Heart right ventricle (tissue), 16 donors: ENCODE data around the gene PLAAT3. TPM values are rescaled to one million over a fixed set of nuclear protein-coding genes. Genes with fewer than 3 reads are reported as not detected.
"Not testable (repeated sequence)": the region's sequence is repeated elsewhere in the genome, so short reads cannot be mapped to it uniquely, and the experiment has no call there.

ENCODE experiments used
- ATAC-seq, 8 donors: fragments of 200-7000 bp; cut with Tn5 transposase; one replicate each; pipeline ENCODE4 v1.9.1; 2020; ENCODE audit warnings: mild to moderate bottlenecking in 8 of 8, moderate library complexity in 8 of 8, moderate number of reproducible peaks in 1 of 8
- DNase-seq, 2 donors: peaks; one replicate each; pipeline ENCODE4 v3.0.0-alpha.2; 2020
- H3K27ac ChIP-seq, 10 donors: fragments of 200-600 bp; sonication (generic) in 2 of 10; one replicate each; pipeline versions ENCODE4 v1.5.0 to v1.8.0; 2020 to 2022; ENCODE audit warnings: mild to moderate bottlenecking in 3 of 10
- H3K27me3 ChIP-seq, 7 donors: fragments of 200-600 bp; one replicate each; pipeline ENCODE4 v1.8.0; 2021 to 2022; ENCODE audit warnings: mild to moderate bottlenecking in 2 of 7
- H3K36me3 ChIP-seq, 9 donors: fragments of 200-600 bp; sonication (generic) in 1 of 9; one replicate each; pipeline versions ENCODE4 v1.5.0 to v1.8.0; 2020 to 2022; ENCODE audit warnings: mild to moderate bottlenecking in 2 of 9
- H3K4me1 ChIP-seq, 9 donors: fragments of 200-600 bp; sonication (generic) in 1 of 9; one replicate each; pipeline versions ENCODE4 v1.5.0 to v1.8.0; 2020 to 2022; ENCODE audit warnings: mild to moderate bottlenecking in 4 of 9
- H3K4me3 ChIP-seq, 10 donors: fragments of 200-600 bp; sonication (generic) in 2 of 10; one replicate each; pipeline versions ENCODE4 v1.5.0 to v1.8.0; 2020 to 2022; ENCODE audit warnings: mild to moderate bottlenecking in 7 of 10, moderate library complexity in 2 of 10
- H3K9me3 ChIP-seq, 11 donors: fragments of 200-600 bp in 10 of 11; sonication (generic) in 2 of 11; one replicate each; pipeline versions ENCODE4 v1.5.0 to v1.8.0; 2013 to 2022; ENCODE audit warnings: mild to moderate bottlenecking in 2 of 11, control low read depth in 1 of 11, moderate library complexity in 1 of 11
- CTCF ChIP-seq, 9 donors: fragments of 200-600 bp; sonication (generic) in 2 of 9; IDR thresholded peaks; one replicate each; pipeline versions ENCODE4 v1.5.0 to v1.8.0; 2021 to 2022; ENCODE audit warnings: antibody characterized with exemption in 9 of 9, mild to moderate bottlenecking in 5 of 9, moderate library complexity in 1 of 9
- WGBS, 2 donors: extraction: QIAGEN DNeasy Blood & Tissue Kit; methylation state at CpG; one replicate each; pipeline ENCODE4 v1.1.7; 2013; ENCODE audit warnings: inconsistent platforms in 1 of 2; 5-methylcytosine and 5-hydroxymethylcytosine counted together
- intact Hi-C, 10 donors: fragments of 100-400 bp; cut with DNase I; formaldehyde crosslinking; loops; one replicate each; pipeline versions ENCODE4 v1.11.1 to v1.14.2; 2022
- polyA plus RNA-seq, 2 donors: library from polyadenylated mRNA; stranded (reverse); fragments of 200-250 nt; gene quantifications; one replicate each; pipeline ENCODE4 v1.2.3, GENCODE V29; 2013
- total RNA-seq, 10 donors: library from RNA; stranded (reverse); fragmentation: NEBNext Ultra II Directional in 3 of 10; extraction: Animal tissue kit (Norgen Biotek cat#: 25700) in 3 of 10; gene quantifications; one replicate each; pipeline versions ENCODE4 v1.2.1 to v1.2.4, GENCODE V29; 2021 to 2023
- donor health status: Arrhythmogenic right ventricular cardiomyopathy.
- donor health status: ischemic (EF 13 %, LVEDD 7.1; RV severe dilation, severe dysfunction).
- donor health status: healthy with polysubstance abuse.
- donor health status: DM: no; HTN: yes; CAD: no.
- donor health status: DM: no; HTN: no; CAD: no.
- donor health status: ischemic (EF 25% LVEDD 6.9; RV normal size, moderate dysfunction).
- donor health status: ischemic (EF 25% LVEDD 5.7; RV mildly dilated, moderate dysfunction).
- donor health status: healthy.
- donor health status: DM: yes; HTN: yes; CAD: no.
- donor health status: Ischemic cardiomyopathy.
- donor health status: ischemic (EF 35%, LVEDD 5.7; RV mildly dilated, moderate dysfunction).
- donor health status: nonischemic (EF 11% LVEDD 7.7; RV severe dilation, severe dysfunction).
- donor health status: DM: yes; HTN: yes; CAD: no.
- donor health status: PGD.
- donor health status: ischemic (EF 29% LVEDD 5.4; RV normal size, mild dysfunction).
- donor health status: nonischemic (EF 23%, LVEDD 6.1; RV moderate dilation, normal function).

PLAAT3 gene
- total and polyA plus RNA-seq, 12 donors, result 82.8 to 211 (median 137) TPM

GRCh38 chr11:63621071-63621470, 6.8 kb upstream of the PLAAT3 start:
- Histone ChIP-seq H3K36me3 (no peaks in the 10 kb centered on the region), H3K4me1 (peaks cover 0 to 22% (median 0%) of the 10 kb centered on the region in 9 donors), H3K9me3 (no peaks in the 10 kb centered on the region), H3K4me3 (no peak overlapping the region), H3K27me3 (no peaks in the 10 kb centered on the region), H3K27ac (peak overlapping the region in 1 of 10 donors; percentile 20)
- intact Hi-C loops, result loop anchor here in 2 of 10 donors (5.0 to 10.0 kb wide), 2 partner anchors 56 to 129 kb away; partner anchors contain the start of genes PLAAT2 (in 1 of the 2) and PLAAT5 (in 1 of the 2)
- DNase-seq (no peak), ATAC-seq (peak in 3 of 8 donors; percentile 20 to 55 (median 25))
- no peak for TF ChIP-seq CTCF (IDR thresholded peaks at IDR 0.05)
- WGBS, 2 donors, result 79 to 100% methylated on average over 1 of the region's 1 CpG

- Histone ChIP-seq H3K27ac (no peak overlapping the region), H3K4me1 (peaks cover 0 to 22% (median 0%) of the 10 kb centered on the region in 9 donors), H3K36me3 (no peaks in the 10 kb centered on the region), H3K9me3 (no peaks in the 10 kb centered on the region), H3K27me3 (no peaks in the 10 kb centered on the region), H3K4me3 (no peak overlapping the region)
- DNase-seq (no peak), ATAC-seq (no peak)
- no peak for TF ChIP-seq CTCF (IDR thresholded peaks at IDR 0.05)
- 45 to 53% methylated on average over 6 of the region's 6 CpGs for whole genome bisulfite sequencing, 2 donors
- intact Hi-C loops, result loop anchor here in 3 of 10 donors (5.0 to 10.0 kb wide), 3 partner anchors 55 to 128 kb away; partner anchors contain the start of genes PLAAT2 (in 1 of the 3), PLAAT4 (in 1 of the 3) and PLAAT5 (in 1 of the 3)
These were observed 5.7 kb upstream of the PLAAT3 start for GRCh38 chr11:63619967-63620366.

GRCh38 chr11:63617686-63618085, 3.5 kb upstream of the PLAAT3 start:
- 82 to 89% methylated on average over 5 of the region's 5 CpGs for WGBS, 2 donors
- H3K4me1 ChIP-seq, result peaks cover 0 to 32% (median 9%) of the 10 kb centered on the region in 9 donors
- not testable (repeated sequence) for H3K27ac ChIP-seq, ATAC-seq, DNase-seq, H3K36me3 ChIP-seq, H3K9me3 ChIP-seq, H3K4me3 ChIP-seq
- intact Hi-C loops, result loop anchor here in 1 of 10 donors (10.0 kb wide), 1 partner anchor 83 kb away; the partner anchor contains the start of gene PLAAT4
- peaks cover 0 to 20% (median 0%) of the 10 kb centered on the region in 7 donors for H3K27me3 ChIP-seq

GRCh38 chr11:63616953-63617352, 2.7 kb upstream of the PLAAT3 start:
- intact Hi-C loops, result loop anchor here in 1 of 10 donors (10.0 kb wide), 1 partner anchor 82 kb away; the partner anchor contains the start of gene PLAAT4
- H3K4me1 ChIP-seq, result peaks cover 0 to 40% (median 16%) of the 10 kb centered on the region in 9 donors
- H3K27me3 ChIP-seq, result peaks cover 0 to 21% (median 0%) of the 10 kb centered on the region in 7 donors
- no peak overlapping the region for H3K4me3 ChIP-seq
- DNase-seq, result no peak
- no peak for TF ChIP-seq CTCF (IDR thresholded peaks at IDR 0.05)
- no peak for ATAC-seq
- WGBS, 2 donors, result 84 to 92% methylated on average over 3 of the region's 3 CpGs
- no peak overlapping the region for H3K27ac ChIP-seq
- no peaks in the 10 kb centered on the region for H3K36me3 ChIP-seq
- no peaks in the 10 kb centered on the region for H3K9me3 ChIP-seq
